ENCODE data around the gene TMX3.

The TMX3 gene

GRCh38 chr18:68701353-68701752 lies 13.6 kb downstream of the TMX3 start:
- no peak for TF ChIP-seq CTCF (IDR thresholded peaks at IDR 0.05)
- no peak overlapping the region for H3K4me2 ChIP-seq (ENCODE audit: low read length)
- no peaks in the 10 kb centered on the region for H3K27me3 ChIP-seq (ENCODE audit: control insufficient read depth, insufficient read depth, low read length)
- H3K36me3 ChIP-seq (ENCODE audit: control insufficient read depth, insufficient read depth, low read length) = no peaks in the 10 kb centered on the region
- H3K4me1 ChIP-seq = no peaks in the 10 kb centered on the region
- no peak overlapping the region for H3K4me3 ChIP-seq (ENCODE audit: low read depth, low read length)
- no peak overlapping the region for H3K9ac ChIP-seq
- H2AFZ ChIP-seq = no peak overlapping the region
- peaks cover 4% of the 10 kb centered on the region for H3K79me2 ChIP-seq
- no peaks in the 10 kb centered on the region for H3K9me3 ChIP-seq (ENCODE audit: control insufficient read depth, low read length)
- H3K27ac ChIP-seq = no peak overlapping the region

GRCh38 chr18:68699043-68699442 lies 15.9 kb downstream of the TMX3 start:
- Histone ChIP-seq H3K36me3 (ENCODE audit: control insufficient read depth, insufficient read depth, low read length) (no peaks in the 10 kb centered on the region), H3K4me3 (ENCODE audit: low read depth, low read length) (no peak overlapping the region), H2AFZ (no peak overlapping the region), H3K79me2 (no peaks in the 10 kb centered on the region), H3K4me1 (no peaks in the 10 kb centered on the region), H3K27me3 (ENCODE audit: control insufficient read depth, insufficient read depth, low read length) (no peaks in the 10 kb centered on the region), H3K4me2 (ENCODE audit: low read length) (no peak overlapping the region), H3K27ac (no peak overlapping the region), H3K9ac (no peak overlapping the region), H3K9me3 (ENCODE audit: control insufficient read depth, low read length) (no peaks in the 10 kb centered on the region)
- TF ChIP-seq CTCF (IDR thresholded peaks at IDR 0.05) = no peak

GRCh38 chr18:68696937-68697336 lies 18.0 kb downstream of the TMX3 start:
- Histone ChIP-seq H3K4me2 (ENCODE audit: low read length) (no peak overlapping the region), H2AFZ (no peak overlapping the region), H3K36me3 (ENCODE audit: control insufficient read depth, insufficient read depth, low read length) (no peaks in the 10 kb centered on the region), H3K79me2 (no peaks in the 10 kb centered on the region), H3K9me3 (ENCODE audit: control insufficient read depth, low read length) (no peaks in the 10 kb centered on the region), H3K4me3 (ENCODE audit: low read depth, low read length) (no peak overlapping the region), H3K9ac (no peak overlapping the region), H3K4me1 (no peaks in the 10 kb centered on the region), H3K27me3 (ENCODE audit: control insufficient read depth, insufficient read depth, low read length) (no peaks in the 10 kb centered on the region), H3K27ac (no peak overlapping the region)
- no peak for TF ChIP-seq CTCF (IDR thresholded peaks at IDR 0.05)

GRCh38 chr18:68694316-68694715 lies 20.6 kb downstream of the TMX3 start:
- H3K4me1 ChIP-seq = no peaks in the 10 kb centered on the region
- H3K79me2 ChIP-seq = no peaks in the 10 kb centered on the region
- H3K4me2 ChIP-seq (ENCODE audit: low read length) = no peak overlapping the region
- no peak overlapping the region for H3K9ac ChIP-seq
- H3K4me3 ChIP-seq (ENCODE audit: low read depth, low read length) = no peak overlapping the region
- no peak overlapping the region for H3K27ac ChIP-seq
- no peak for TF ChIP-seq CTCF (IDR thresholded peaks at IDR 0.05)
- H2AFZ ChIP-seq = no peak overlapping the region
- H3K36me3 ChIP-seq (ENCODE audit: control insufficient read depth, insufficient read depth, low read length) = no peaks in the 10 kb centered on the region
- no peaks in the 10 kb centered on the region for H3K27me3 ChIP-seq (ENCODE audit: control insufficient read depth, insufficient read depth, low read length)
- no peaks in the 10 kb centered on the region for H3K9me3 ChIP-seq (ENCODE audit: control insufficient read depth, low read length)

- Histone ChIP-seq H3K79me2 (no peaks in the 10 kb centered on the region), H3K4me3 (ENCODE audit: low read depth, low read length) (no peak overlapping the region), H3K27ac (no peak overlapping the region), H3K9me3 (ENCODE audit: control insufficient read depth, low read length) (no peaks in the 10 kb centered on the region), H3K9ac (no peak overlapping the region), H3K4me2 (ENCODE audit: low read length) (no peak overlapping the region), H3K36me3 (ENCODE audit: control insufficient read depth, insufficient read depth, low read length) (no peaks in the 10 kb centered on the region), H3K27me3 (ENCODE audit: control insufficient read depth, insufficient read depth, low read length) (no peaks in the 10 kb centered on the region), H3K4me1 (no peaks in the 10 kb centered on the region), H2AFZ (no peak overlapping the region)
- no peak for TF ChIP-seq CTCF (IDR thresholded peaks at IDR 0.05)
Observed at GRCh38 chr18:68693091-68693815, 21.7 kb downstream of the TMX3 start.
